C4-2B (cell line): ENCODE results near the gene IGFBP4.

Experiments
- ZFX ChIP-seq: fragments of 450-650 bp; IDR thresholded peaks from 2 replicates; pipeline ENCODE4 v1.6.1; 2017
- TF ChIP-seq, protein P1 (sequence below): fragments of 450-650 bp; conservative IDR thresholded peaks from 2 replicates; pipeline ENCODE4 v1.5.1; 2017; ENCODE audit warnings: mild to moderate bottlenecking

DNA sequence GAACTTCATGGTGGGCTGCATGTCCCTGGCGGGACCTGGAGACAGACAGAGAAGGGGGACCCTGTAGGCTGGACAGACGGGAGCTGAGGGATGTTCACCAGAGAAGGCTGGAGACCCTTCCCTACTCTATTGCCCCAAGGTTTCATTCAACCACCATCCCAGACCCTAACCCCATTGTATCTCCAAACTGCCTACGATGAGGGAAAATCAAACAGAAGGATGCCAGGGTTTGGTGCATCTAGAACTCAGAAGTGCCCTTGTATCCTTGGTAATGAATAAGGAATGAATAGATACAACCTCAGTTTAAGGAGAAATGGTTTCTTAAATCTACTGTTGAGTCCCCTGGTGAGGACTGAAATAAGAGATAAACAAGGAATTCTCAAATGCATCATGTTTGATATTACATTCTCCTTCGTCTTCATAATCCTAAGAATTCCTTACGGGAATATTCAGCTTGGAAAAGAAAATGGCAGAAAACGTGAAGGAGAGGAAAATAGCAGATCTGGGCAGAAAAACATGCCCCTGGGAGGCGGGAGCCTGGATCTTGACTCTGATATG is 41.8 kb downstream of the IGFBP4 start:
- TF ChIP-seq, protein P1, sequence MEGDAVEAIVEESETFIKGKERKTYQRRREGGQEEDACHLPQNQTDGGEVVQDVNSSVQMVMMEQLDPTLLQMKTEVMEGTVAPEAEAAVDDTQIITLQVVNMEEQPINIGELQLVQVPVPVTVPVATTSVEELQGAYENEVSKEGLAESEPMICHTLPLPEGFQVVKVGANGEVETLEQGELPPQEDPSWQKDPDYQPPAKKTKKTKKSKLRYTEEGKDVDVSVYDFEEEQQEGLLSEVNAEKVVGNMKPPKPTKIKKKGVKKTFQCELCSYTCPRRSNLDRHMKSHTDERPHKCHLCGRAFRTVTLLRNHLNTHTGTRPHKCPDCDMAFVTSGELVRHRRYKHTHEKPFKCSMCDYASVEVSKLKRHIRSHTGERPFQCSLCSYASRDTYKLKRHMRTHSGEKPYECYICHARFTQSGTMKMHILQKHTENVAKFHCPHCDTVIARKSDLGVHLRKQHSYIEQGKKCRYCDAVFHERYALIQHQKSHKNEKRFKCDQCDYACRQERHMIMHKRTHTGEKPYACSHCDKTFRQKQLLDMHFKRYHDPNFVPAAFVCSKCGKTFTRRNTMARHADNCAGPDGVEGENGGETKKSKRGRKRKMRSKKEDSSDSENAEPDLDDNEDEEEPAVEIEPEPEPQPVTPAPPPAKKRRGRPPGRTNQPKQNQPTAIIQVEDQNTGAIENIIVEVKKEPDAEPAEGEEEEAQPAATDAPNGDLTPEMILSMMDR: no peak
- TF ChIP-seq ZFX: no peak
